ENCODE data around the gene MMP15.
"Not testable (repeated sequence)": the region's sequence is repeated elsewhere in the genome, so short reads cannot be mapped to it uniquely, and the experiment has no call there.

Gene MMP15

DNA sequence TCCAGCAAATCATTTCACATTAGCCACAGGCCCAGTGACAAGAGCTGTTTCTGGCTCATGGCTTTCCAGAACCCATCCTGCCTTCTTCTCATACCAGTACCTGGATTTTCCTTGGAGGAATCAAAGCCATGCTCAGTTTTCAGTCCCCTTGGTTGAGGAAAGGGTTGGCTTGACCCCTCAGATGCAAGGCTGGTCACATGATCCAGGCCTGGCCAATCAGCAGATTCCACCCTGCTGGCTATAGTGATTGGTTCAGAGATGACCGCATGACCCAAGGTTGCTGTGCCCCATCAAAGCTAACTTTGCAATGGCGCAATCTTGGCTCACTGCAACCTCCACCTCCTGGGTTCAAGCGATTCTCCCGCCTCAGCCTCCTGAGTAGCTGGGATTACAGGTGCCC lies 45.0 kb downstream of the MMP15 start:
- no peaks in the 10 kb centered on the region for H3K9me3 ChIP-seq (ENCODE audit: insufficient read depth, low read depth, low read length)
- no peaks in the 10 kb centered on the region for H3K27me3 ChIP-seq (ENCODE audit: insufficient read depth, low read length)
- no peaks in the 10 kb centered on the region for H3K4me1 ChIP-seq (ENCODE audit: insufficient read depth, low read length)
- no peak overlapping the region for H3K9ac ChIP-seq (ENCODE audit: low read depth, low read length)
- no peaks in the 10 kb centered on the region for H3K36me3 ChIP-seq (ENCODE audit: insufficient read depth, low read depth, low read length)
- H3K4me3 ChIP-seq (ENCODE audit: low read length) = no peak overlapping the region
- no peak overlapping the region for H3K27ac ChIP-seq (ENCODE audit: low read length)

DNA sequence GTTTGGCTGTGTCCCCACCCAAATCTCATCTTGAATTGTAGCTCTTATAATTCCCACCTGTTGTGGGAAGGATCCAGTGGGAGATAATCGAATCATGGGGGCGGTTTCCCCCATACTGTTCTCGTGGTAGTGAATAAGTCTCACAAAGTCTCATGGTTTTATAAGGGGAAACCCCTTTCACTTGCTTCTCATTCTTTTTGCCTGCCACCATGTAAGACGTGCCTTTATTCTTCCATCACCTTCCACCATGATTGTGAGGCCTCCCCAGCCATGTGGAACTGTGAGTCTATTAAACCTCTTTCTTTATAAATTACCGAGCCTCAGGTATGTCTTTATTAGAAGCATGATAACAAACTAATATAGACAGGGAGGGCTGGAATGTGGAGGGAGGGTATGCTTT lies 46.6 kb downstream of the MMP15 start:
- not testable (repeated sequence) for H3K9me3 ChIP-seq (ENCODE audit: insufficient read depth, low read depth, low read length); H3K27ac ChIP-seq (ENCODE audit: low read length); H3K9ac ChIP-seq (ENCODE audit: low read depth, low read length); H3K4me1 ChIP-seq (ENCODE audit: insufficient read depth, low read length); H3K4me3 ChIP-seq (ENCODE audit: low read length); H3K27me3 ChIP-seq (ENCODE audit: insufficient read depth, low read length); H3K36me3 ChIP-seq (ENCODE audit: insufficient read depth, low read depth, low read length)

DNA sequence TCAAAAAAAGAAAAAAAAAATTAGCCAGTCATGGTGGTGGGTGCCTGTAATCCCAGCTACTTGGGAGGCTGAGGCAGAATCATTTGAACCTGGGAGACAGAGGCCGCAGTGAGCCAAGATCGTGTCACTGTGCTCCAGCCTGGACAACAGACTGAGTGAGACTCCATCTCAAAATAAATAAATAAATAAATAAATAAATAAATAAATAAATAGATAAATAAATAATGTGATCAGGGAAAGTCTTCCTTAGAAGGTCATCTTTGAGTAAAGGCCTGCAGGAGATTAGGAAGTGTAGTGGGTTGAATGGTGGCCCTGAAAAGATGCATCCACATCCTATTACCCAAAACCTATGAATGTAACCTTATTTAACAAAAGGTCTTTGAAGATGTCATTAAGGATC lies 47.5 kb downstream of the MMP15 start:
- H3K4me3 ChIP-seq (ENCODE audit: low read length); H3K9ac ChIP-seq (ENCODE audit: low read depth, low read length); H3K27me3 ChIP-seq (ENCODE audit: insufficient read depth, low read length); H3K36me3 ChIP-seq (ENCODE audit: insufficient read depth, low read depth, low read length); H3K9me3 ChIP-seq (ENCODE audit: insufficient read depth, low read depth, low read length); H3K4me1 ChIP-seq (ENCODE audit: insufficient read depth, low read length); H3K27ac ChIP-seq (ENCODE audit: low read length): not testable (repeated sequence)

DNA sequence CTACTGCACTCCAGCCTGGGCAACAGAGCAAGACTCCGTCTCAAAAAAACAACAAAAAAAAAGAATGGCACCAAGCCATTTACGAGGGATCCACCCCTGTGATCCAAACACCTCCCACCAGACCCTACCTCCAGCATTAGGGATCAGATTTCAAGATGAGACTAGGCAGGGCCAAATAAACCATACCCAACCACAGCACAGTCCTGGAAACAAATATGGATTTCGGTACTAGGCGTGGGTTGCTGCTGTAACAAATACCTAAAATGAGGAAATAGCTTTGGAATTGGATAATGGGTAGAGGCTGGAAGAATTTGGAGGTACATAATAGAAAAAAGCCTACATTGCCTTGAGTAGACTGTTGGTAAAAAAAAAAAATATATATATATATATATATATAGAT lies 49.1 kb downstream of the MMP15 start:
- Histone ChIP-seq H3K36me3 (ENCODE audit: insufficient read depth, low read depth, low read length) (no peaks in the 10 kb centered on the region), H3K27me3 (ENCODE audit: insufficient read depth, low read length) (no peaks in the 10 kb centered on the region), H3K4me3 (ENCODE audit: low read length) (no peak overlapping the region), H3K9ac (ENCODE audit: low read depth, low read length) (no peak overlapping the region), H3K27ac (ENCODE audit: low read length) (no peak overlapping the region), H3K4me1 (ENCODE audit: insufficient read depth, low read length) (no peaks in the 10 kb centered on the region), H3K9me3 (ENCODE audit: insufficient read depth, low read depth, low read length) (no peaks in the 10 kb centered on the region)

DNA sequence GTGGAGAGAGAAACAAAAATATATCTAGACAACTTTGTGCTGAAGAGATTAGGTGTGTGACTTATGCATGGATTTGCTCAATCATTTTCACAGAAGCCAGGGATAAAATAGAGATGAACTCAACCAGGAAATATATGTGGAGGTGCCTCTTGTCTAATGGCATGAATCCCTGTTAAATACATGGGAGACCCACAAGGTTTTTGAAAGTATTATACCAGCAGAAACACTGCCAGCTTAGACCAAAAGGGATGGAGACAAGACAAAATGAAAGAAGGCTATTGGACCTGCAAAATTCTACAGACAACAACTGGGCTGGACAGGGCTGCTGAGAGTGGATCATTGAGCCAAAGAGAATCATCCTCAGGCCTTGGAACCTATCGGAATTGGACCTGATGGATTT lies 51.0 kb downstream of the MMP15 start:
- Histone ChIP-seq H3K36me3 (ENCODE audit: insufficient read depth, low read depth, low read length) (no peaks in the 10 kb centered on the region), H3K27ac (ENCODE audit: low read length) (no peak overlapping the region), H3K4me1 (ENCODE audit: insufficient read depth, low read length) (no peaks in the 10 kb centered on the region), H3K27me3 (ENCODE audit: insufficient read depth, low read length) (no peaks in the 10 kb centered on the region), H3K4me3 (ENCODE audit: low read length) (no peak overlapping the region), H3K9ac (ENCODE audit: low read depth, low read length) (no peak overlapping the region), H3K9me3 (ENCODE audit: insufficient read depth, low read depth, low read length) (no peaks in the 10 kb centered on the region)

DNA sequence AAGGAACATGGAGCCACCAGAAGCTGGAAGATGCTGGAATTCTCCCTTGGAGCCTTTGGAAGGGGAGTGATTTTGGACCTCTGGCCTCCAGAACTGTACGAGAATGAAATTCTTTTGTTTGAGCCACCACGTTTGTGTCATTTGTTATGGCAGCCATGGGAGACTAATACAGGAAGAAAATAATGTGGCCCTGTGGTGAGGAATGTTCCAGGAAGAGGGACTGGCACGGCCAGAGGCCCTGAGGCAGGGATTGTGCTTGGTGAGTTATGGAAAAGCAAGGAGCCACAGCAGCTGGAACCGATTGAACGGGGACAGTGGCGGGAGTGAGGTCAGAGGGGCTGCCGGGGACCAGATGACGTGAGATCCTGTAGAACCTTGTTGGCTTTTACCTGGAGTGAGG lies 52.2 kb downstream of the MMP15 start:
- no peaks in the 10 kb centered on the region for H3K9me3 ChIP-seq (ENCODE audit: insufficient read depth, low read depth, low read length)
- no peaks in the 10 kb centered on the region for H3K27me3 ChIP-seq (ENCODE audit: insufficient read depth, low read length)
- no peaks in the 10 kb centered on the region for H3K36me3 ChIP-seq (ENCODE audit: insufficient read depth, low read depth, low read length)
- H3K4me1 ChIP-seq (ENCODE audit: insufficient read depth, low read length) = no peaks in the 10 kb centered on the region
- no peak overlapping the region for H3K27ac ChIP-seq (ENCODE audit: low read length)
- H3K4me3 ChIP-seq (ENCODE audit: low read length) = no peak overlapping the region
- H3K9ac ChIP-seq (ENCODE audit: low read depth, low read length) = no peak overlapping the region

DNA sequence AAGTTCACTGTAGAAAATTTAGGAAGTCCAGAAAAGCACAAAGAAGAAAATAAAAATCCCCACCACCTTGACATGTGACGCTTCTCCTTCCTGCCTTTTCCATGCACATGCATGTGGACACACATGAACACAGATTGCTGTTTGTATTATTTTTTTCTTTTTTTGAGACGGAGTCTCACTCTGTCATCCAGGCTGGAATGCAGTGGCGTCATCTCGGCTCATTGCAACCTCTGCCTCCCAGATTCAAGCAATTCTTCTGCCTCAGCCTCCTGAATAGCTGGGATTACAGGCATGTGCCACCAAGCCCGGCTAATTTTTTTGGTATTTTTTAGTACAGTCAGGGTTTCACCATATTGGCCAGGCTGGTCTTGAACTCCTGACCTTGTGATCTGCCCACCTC lies 55.1 kb downstream of the MMP15 start:
- H3K4me1 ChIP-seq (ENCODE audit: insufficient read depth, low read length); H3K27ac ChIP-seq (ENCODE audit: low read length); H3K27me3 ChIP-seq (ENCODE audit: insufficient read depth, low read length); H3K36me3 ChIP-seq (ENCODE audit: insufficient read depth, low read depth, low read length); H3K4me3 ChIP-seq (ENCODE audit: low read length); H3K9me3 ChIP-seq (ENCODE audit: insufficient read depth, low read depth, low read length); H3K9ac ChIP-seq (ENCODE audit: low read depth, low read length): not testable (repeated sequence)

DNA sequence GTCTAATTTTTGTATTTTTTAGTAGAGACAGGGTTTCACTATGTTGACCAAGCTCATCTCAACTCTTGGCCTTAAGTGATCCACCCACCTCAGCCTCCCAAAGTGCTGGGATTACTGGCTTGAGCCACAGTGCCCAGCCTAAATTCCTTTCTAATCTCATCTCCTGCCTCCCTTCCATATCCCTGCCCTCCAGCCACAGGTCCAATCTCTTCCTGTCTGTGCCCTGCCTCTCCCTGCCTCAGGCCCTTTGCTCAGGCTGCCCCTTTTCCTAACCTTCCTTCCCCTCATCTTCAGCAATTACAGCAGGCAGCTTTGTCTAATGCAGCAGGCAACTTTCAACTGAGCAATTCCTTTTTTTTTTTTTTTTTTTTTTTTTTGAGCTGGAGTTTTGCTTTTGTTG lies 56.8 kb downstream of the MMP15 start:
- H3K4me3 ChIP-seq (ENCODE audit: low read length) = no peak overlapping the region
- no peaks in the 10 kb centered on the region for H3K36me3 ChIP-seq (ENCODE audit: insufficient read depth, low read depth, low read length)
- H3K4me1 ChIP-seq (ENCODE audit: insufficient read depth, low read length) = 0 out of 2 replicates have a peak, but pooled peaks cover 3% of the 10 kb centered on the region
- H3K9ac ChIP-seq (ENCODE audit: low read depth, low read length) = no peak overlapping the region
- H3K27me3 ChIP-seq (ENCODE audit: insufficient read depth, low read length) = no peaks in the 10 kb centered on the region
- H3K9me3 ChIP-seq (ENCODE audit: insufficient read depth, low read depth, low read length) = no peaks in the 10 kb centered on the region
- H3K27ac ChIP-seq (ENCODE audit: low read length) = no peak overlapping the region

DNA sequence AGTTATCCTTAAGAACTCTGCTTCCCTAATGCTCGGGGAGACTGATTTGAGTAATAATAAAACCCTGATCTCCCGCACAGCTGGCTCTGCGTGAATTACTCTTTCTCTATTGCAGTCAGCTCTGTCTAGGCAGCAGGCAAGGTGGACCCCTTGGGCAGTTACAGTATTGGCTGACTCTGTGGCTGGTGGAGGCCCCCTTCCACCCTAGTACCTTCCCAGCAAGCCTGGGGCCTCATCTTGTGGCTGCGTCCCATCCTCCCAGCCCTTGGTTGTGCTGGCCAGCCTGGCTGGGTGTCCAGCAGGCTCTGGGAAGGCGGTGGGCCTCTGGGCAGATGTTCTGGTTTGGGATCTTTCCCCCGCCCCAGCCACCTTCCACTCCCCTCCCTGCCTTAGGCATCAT lies 59.1 kb downstream of the MMP15 start:
- no peaks in the 10 kb centered on the region for H3K36me3 ChIP-seq (ENCODE audit: insufficient read depth, low read depth, low read length)
- H3K9ac ChIP-seq (ENCODE audit: low read depth, low read length) = no peak overlapping the region
- H3K4me1 ChIP-seq (ENCODE audit: insufficient read depth, low read length) = 0 out of 2 replicates have a peak, but pooled peaks cover 3% of the 10 kb centered on the region
- H3K9me3 ChIP-seq (ENCODE audit: insufficient read depth, low read depth, low read length) = no peaks in the 10 kb centered on the region
- no peak overlapping the region for H3K4me3 ChIP-seq (ENCODE audit: low read length)
- no peaks in the 10 kb centered on the region for H3K27me3 ChIP-seq (ENCODE audit: insufficient read depth, low read length)
- H3K27ac ChIP-seq (ENCODE audit: low read length) = no peak overlapping the region

DNA sequence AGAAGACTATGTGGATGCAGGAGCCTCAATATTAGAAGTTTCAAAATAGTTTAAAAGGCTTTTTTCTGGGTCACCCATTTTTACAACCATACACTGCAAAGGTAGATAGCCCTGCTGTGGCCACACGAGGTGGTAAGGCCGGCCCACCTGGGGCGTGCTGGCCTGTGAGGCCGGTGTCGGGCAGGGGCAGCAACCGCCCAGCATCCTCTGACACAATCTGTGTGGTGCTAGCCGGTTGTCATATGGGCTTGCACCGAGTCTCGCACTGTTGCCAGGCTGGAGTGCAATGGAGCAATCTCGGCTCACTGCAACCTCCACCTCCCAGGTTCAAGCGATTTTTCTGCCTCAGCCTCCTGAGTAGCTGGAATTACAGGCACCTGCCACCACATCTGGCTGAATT lies 59.6 kb downstream of the MMP15 start:
- 0 out of 2 replicates have a peak, but pooled peaks cover 3% of the 10 kb centered on the region for H3K4me1 ChIP-seq (ENCODE audit: insufficient read depth, low read length)
- H3K27me3 ChIP-seq (ENCODE audit: insufficient read depth, low read length) = no peaks in the 10 kb centered on the region
- no peaks in the 10 kb centered on the region for H3K9me3 ChIP-seq (ENCODE audit: insufficient read depth, low read depth, low read length)
- no peaks in the 10 kb centered on the region for H3K36me3 ChIP-seq (ENCODE audit: insufficient read depth, low read depth, low read length)
- no peak overlapping the region for H3K27ac ChIP-seq (ENCODE audit: low read length)
- no peak overlapping the region for H3K4me3 ChIP-seq (ENCODE audit: low read length)
- no peak overlapping the region for H3K9ac ChIP-seq (ENCODE audit: low read depth, low read length)

DNA sequence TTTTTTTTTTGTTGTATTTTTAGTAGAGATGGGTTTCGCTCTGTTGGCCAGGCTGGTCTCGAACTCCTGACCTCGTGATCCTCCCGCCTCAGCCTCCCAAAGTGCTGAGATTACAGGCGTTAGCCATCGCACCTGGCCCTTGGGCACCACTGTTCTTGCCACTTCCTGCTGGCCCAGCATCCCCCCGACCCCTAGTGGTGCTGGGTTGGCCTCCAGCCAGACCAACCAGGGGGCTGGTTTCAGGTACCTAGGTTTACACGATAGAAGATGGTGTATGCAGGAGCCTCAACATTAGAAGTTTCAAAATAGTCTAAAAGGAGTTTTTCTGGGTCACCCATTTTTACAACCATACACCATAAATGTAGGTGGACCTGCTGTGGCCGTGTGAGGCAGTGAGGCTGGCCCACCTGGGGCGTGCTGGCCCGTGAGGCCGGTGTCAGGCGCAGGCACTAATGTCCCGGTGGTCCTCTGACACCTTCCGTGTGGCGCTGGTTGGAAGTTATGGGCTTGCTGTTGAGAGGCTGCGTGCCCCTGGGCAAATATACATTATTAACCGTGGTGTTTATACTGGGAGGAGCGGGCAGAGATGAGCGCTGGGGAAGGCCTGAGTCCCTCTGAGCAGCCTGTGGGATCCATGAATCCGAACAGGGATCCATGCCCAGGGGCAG lies 60.2 kb downstream of the MMP15 start:
- H3K9ac ChIP-seq (ENCODE audit: low read depth, low read length) = no peak overlapping the region
- H3K4me3 ChIP-seq (ENCODE audit: low read length) = no peak overlapping the region
- no peak overlapping the region for H3K27ac ChIP-seq (ENCODE audit: low read length)
- no peaks in the 10 kb centered on the region for H3K27me3 ChIP-seq (ENCODE audit: insufficient read depth, low read length)
- H3K4me1 ChIP-seq (ENCODE audit: insufficient read depth, low read length) = 0 out of 2 replicates have a peak, but pooled peaks cover 3% of the 10 kb centered on the region
- H3K36me3 ChIP-seq (ENCODE audit: insufficient read depth, low read depth, low read length) = no peaks in the 10 kb centered on the region
- no peaks in the 10 kb centered on the region for H3K9me3 ChIP-seq (ENCODE audit: insufficient read depth, low read depth, low read length)

DNA sequence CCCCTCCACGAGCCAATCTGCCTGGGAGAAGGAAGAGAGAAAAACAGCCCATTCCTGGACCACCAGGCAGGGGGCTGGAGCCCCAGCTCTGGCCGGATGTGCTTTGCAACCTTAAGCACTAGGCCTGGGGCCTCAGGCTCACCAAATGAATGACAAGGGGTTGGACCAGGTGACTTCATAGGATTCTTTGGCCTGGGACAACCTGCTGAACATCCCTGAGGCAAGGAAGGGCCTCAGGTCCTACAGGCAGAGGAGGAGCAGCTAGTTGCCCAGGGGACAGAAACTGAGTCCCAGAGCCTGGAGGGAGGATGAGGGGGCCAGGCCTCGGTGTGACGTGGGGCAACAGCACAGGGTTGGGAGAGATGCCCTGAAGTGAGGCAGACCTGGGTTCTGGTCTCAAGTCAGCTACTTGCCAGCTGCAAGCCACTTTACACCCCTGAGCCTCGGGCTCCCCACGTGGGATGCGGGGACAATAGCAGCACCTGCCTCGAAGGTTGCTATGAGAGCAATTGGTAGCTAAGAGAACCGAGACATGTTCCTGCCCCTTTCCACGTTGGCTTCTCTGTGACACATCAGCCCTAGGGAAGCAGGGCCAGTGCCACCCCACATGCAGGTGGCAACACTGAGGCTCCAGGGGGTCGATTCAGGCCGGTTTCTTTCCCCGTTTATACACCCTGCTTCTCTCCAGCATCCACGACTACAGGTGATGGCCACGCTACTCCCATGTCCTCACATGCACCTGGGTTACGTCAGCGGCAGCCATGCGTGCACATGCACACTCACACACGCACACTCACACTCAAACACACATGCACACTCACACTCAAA lies 61.0 kb downstream of the MMP15 start:
- Histone ChIP-seq H3K9ac (ENCODE audit: low read depth, low read length) (no peak overlapping the region), H3K4me3 (ENCODE audit: low read length) (no peak overlapping the region), H3K27ac (ENCODE audit: low read length) (no peak overlapping the region), H3K36me3 (ENCODE audit: insufficient read depth, low read depth, low read length) (no peaks in the 10 kb centered on the region), H3K4me1 (ENCODE audit: insufficient read depth, low read length) (0 out of 2 replicates have a peak, but pooled peaks cover 3% of the 10 kb centered on the region), H3K9me3 (ENCODE audit: insufficient read depth, low read depth, low read length) (no peaks in the 10 kb centered on the region), H3K27me3 (ENCODE audit: insufficient read depth, low read length) (no peaks in the 10 kb centered on the region)
